ENCODE data around the gene ATP2A2. TPM values are rescaled to one million over a fixed set of nuclear protein-coding genes. Genes with fewer than 3 reads are reported as not detected.

The ATP2A2 gene
- total and polyA plus RNA-seq, 2 of the 8 experiments (the other 6 are each of a cell fraction or from before 2014, with no cell fraction given): 86.1 to 271 TPM

- CTCF ChIA-PET (ENCODE audit: partially characterized antibody): interaction anchor here (0.7 to 2.4 kb wide), 5 partner anchors 14 to 58 kb away, joined by 3 to 10 read pairs (median 5); no protein-coding TSS in a partner anchor
- TF ChIP-seq KDM5A (IDR thresholded peaks at IDR 0.05; ENCODE audit: low read length) (no peak), SRF (IDR thresholded peaks at IDR 0.05; ENCODE audit: low read depth, low read length) (no peak), POU5F1 (IDR thresholded peaks at IDR 0.05; ENCODE audit: low read depth, low read length) (no peak), ATF2 (IDR thresholded peaks at IDR 0.05; ENCODE audit: low read length) (no peak), ZNF274 (IDR thresholded peaks at IDR 0.05; ENCODE audit: borderline replicate concordance, extremely low read depth, low read length) (no peak), ATF3 (IDR thresholded peaks at IDR 0.05; ENCODE audit: insufficient read depth, low read depth, low read length) (no peak), EP300 (IDR thresholded peaks at IDR 0.05; ENCODE audit: borderline replicate concordance in 1 of 2, low read depth in 2 of 2, low read length in 2 of 2) (no peak)
- TF ChIP-seq, protein P1, sequence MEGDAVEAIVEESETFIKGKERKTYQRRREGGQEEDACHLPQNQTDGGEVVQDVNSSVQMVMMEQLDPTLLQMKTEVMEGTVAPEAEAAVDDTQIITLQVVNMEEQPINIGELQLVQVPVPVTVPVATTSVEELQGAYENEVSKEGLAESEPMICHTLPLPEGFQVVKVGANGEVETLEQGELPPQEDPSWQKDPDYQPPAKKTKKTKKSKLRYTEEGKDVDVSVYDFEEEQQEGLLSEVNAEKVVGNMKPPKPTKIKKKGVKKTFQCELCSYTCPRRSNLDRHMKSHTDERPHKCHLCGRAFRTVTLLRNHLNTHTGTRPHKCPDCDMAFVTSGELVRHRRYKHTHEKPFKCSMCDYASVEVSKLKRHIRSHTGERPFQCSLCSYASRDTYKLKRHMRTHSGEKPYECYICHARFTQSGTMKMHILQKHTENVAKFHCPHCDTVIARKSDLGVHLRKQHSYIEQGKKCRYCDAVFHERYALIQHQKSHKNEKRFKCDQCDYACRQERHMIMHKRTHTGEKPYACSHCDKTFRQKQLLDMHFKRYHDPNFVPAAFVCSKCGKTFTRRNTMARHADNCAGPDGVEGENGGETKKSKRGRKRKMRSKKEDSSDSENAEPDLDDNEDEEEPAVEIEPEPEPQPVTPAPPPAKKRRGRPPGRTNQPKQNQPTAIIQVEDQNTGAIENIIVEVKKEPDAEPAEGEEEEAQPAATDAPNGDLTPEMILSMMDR (IDR thresholded peaks at IDR 0.05; ENCODE audit: control extremely low read depth in 1 of 3, insufficient read depth in 1 of 3, low read depth in 1 of 3, low read length in 3 of 3): no peak
Measured at GRCh38 chr12:110373425-110373824, 92.4 kb downstream of the ATP2A2 start.

More at GRCh38 chr12:110373425-110373824, 92.4 kb downstream of the ATP2A2 start:
- Histone ChIP-seq H4K8ac (ENCODE audit: extremely low read depth, insufficient read depth, low read length) (no peak overlapping the region), H3K18ac (ENCODE audit: extremely low read depth, low read length) (no peak overlapping the region), H2BK15ac (ENCODE audit: low read length) (no peak overlapping the region), H3K79me2 (ENCODE audit: control insufficient read depth in 1 of 2, insufficient read depth in 2 of 2, low read length in 2 of 2) (no peaks in the 10 kb centered on the region), H3K36me3 (ENCODE audit: control insufficient read depth in 2 of 4, insufficient read depth in 4 of 4, low read length in 3 of 4) (peaks cover 31 to 69% (median 60%) of the 10 kb centered on the region in 4 experiments), H3K23me2 (ENCODE audit: low read depth, low read length) (no peaks in the 10 kb centered on the region), H4K20me1 (replicated peaks in 1 of 2; ENCODE audit: control insufficient read depth in 1 of 2, insufficient read depth in 2 of 2, low read length in 2 of 2) (peaks cover 0 to 12% of the 10 kb centered on the region in 2 experiments), H2AK5ac (ENCODE audit: low read depth, low read length) (no peak overlapping the region), H4K5ac (ENCODE audit: insufficient read length, low read depth, low read length) (no peak overlapping the region), H3K4me2 (ENCODE audit: insufficient read depth in 1 of 2, low read depth in 2 of 2, low read length in 2 of 2) (no peak overlapping the region), H3K79me1 (ENCODE audit: low read depth, low read length) (no peaks in the 10 kb centered on the region; the same call in 1 of the 2 replicates), H3K9ac (replicated peaks in 1 of 4; ENCODE audit: extremely low read depth in 1 of 4, low read depth in 3 of 4, low read length in 3 of 4) (no peak overlapping the region), H2BK12ac (ENCODE audit: low read depth, low read length) (no peak overlapping the region), H2BK5ac (ENCODE audit: low read depth, low read length) (no peak overlapping the region), H3K14ac (ENCODE audit: insufficient read length) (no peak overlapping the region), H2AFZ (ENCODE audit: low read length) (no peak overlapping the region), H2BK120ac (replicated peaks; ENCODE audit: low read depth, low read length) (no peak overlapping the region), H3K4ac (replicated peaks; ENCODE audit: insufficient read length, low read depth, low read length) (no peak overlapping the region), H3K23ac (ENCODE audit: insufficient read length) (no peak overlapping the region), H3K27ac (ENCODE audit: low read depth, low read length) (no peak overlapping the region), H3K27me3 (replicated peaks in 1 of 4; ENCODE audit: control insufficient read depth in 3 of 4, extremely low read depth in 1 of 4, insufficient read depth in 3 of 4, low read length in 3 of 4) (no peaks in the 10 kb centered on the region), H2BK20ac (ENCODE audit: low read length) (no peak overlapping the region), H3K9me3 (ENCODE audit: insufficient read depth in 2 of 2, low read depth in 1 of 2, low read length in 1 of 2) (no peaks in the 10 kb centered on the region; a peak in 1 of 4 replicates), H3K56ac (replicated peaks; ENCODE audit: insufficient read length, low read depth, low read length) (no peak overlapping the region), H3K4me1 (replicated peaks in 1 of 4; ENCODE audit: control insufficient read depth in 3 of 4, insufficient read depth in 4 of 4, low read length in 3 of 4) (no peaks in the 10 kb centered on the region), H4K91ac (replicated peaks; ENCODE audit: insufficient read length, low read length) (no peak overlapping the region), H3K4me3 (ENCODE audit: extremely low read depth in 1 of 4, insufficient read depth in 2 of 4, low read depth in 3 of 4, low read length in 4 of 4) (no peak overlapping the region)
- FAIRE-seq: no peak
- WGBS, 2 experiments (ENCODE audit: extremely low coverage in 1 of 2, insufficient coverage in 1 of 2, insufficient read length in 1 of 2, insufficient replicate concordance in 2 of 2, low coverage in 1 of 2, low lambda C conversion rate in 2 of 2, missing lambda C conversion rate in 1 of 2): 98% methylated on average over 2 of the region's 2 CpGs; no CpG with 5 or more reads in 1 of the 2 experiments
- DNase-seq (ENCODE audit: low read depth in 1 of 2, low spot score in 2 of 2): no peak
- POLR2A ChIA-PET (ENCODE audit: partially characterized antibody): interaction anchor here (0.5 to 6.7 kb wide), 19 partner anchors 9 to 272 kb away, joined by 3 to 69 read pairs (median 4); partner anchors contain the start of genes ARPC3 and FAM216A
